Uterus (tissue), 4 donors: ENCODE measurements around the gene CTDSP2. TPM values are rescaled to one million over a fixed set of nuclear protein-coding genes. Genes with fewer than 3 reads are reported as not detected.

Experiments used
- DNase-seq, 2 donors: peaks; one replicate each; pipeline ENCODE4 v3.0.0-alpha.2; 2019 to 2020
- H3K27ac ChIP-seq, 2 donors: fragments of 200-600 bp; sonication (generic); 1 replicate in 1 of 2; 2 replicates in 1 of 2; pipeline ENCODE4 v1.5.1; 2016 to 2018
- H3K27me3 ChIP-seq, 2 donors: fragments of 200-600 bp; sonication (generic); one replicate each; pipeline ENCODE4 v1.5.1; 2018 to 2019; ENCODE audit warnings: control low read depth in 1 of 2
- H3K36me3 ChIP-seq, 2 donors: fragments of 200-600 bp; sonication (generic); one replicate each; pipeline ENCODE4 v1.5.1; 2019; ENCODE audit warnings: control low read depth in 1 of 2
- H3K4me1 ChIP-seq, 2 donors: fragments of 200-600 bp; sonication (generic); one replicate each; pipeline ENCODE4 v1.5.1; 2018 to 2019; ENCODE audit warnings: control low read depth in 1 of 2
- H3K4me3 ChIP-seq, 2 donors: fragments of 200-600 bp; sonication (generic); 1 replicate in 1 of 2; 2 replicates in 1 of 2; pipeline ENCODE4 v1.5.1; 2018 to 2019; ENCODE audit warnings: mild to moderate bottlenecking in 1 of 2
- H3K9me3 ChIP-seq, 2 donors: fragments of 200-600 bp; sonication (generic); one replicate each; pipeline ENCODE4 v1.5.1; 2019; ENCODE audit warnings: control low read depth in 1 of 2
- POLR2A ChIP-seq, 2 donors: fragments of 450-650 bp; IDR thresholded peaks; one replicate each; pipeline ENCODE4 v1.6.1; 2016; ENCODE audit warnings: antibody characterized with exemption in 2 of 2, mild to moderate bottlenecking in 1 of 2, moderate library complexity in 1 of 2
- intact Hi-C: fragments of 100-400 bp; cut with DNase I; formaldehyde crosslinking; loops from one replicate; pipeline ENCODE4 v1.15.1; 2023; ENCODE audit warnings: low total_unique reads
- total RNA-seq, 4 donors: library from RNA; depleted of rRNA in 3 of 4; stranded (reverse); fragments of >200 nt in 3 of 4; gene quantifications; one replicate each; pipeline versions ENCODE4 v1.1.0 to v1.2.4, GENCODE V29; 2014 to 2023
- TF ChIP-seq, protein P1 (sequence below), 4 experiments: fragments of 200-600 bp in 2 of 4; fragments of 450-650 bp in 2 of 4; sonication (generic) in 2 of 4; IDR thresholded peaks; one replicate each; pipeline ENCODE4 v1.5.1; 2016 to 2019; ENCODE audit warnings: antibody characterized with exemption in 4 of 4, mild to moderate bottlenecking in 2 of 4, moderate library complexity in 1 of 4
- donor health status: DM: yes; HTN: yes; CAD: no.

Gene CTDSP2
- total RNA-seq, 4 donors from 2014 or later = 66.2 to 212 (median 90.9) TPM

- H3K9me3 ChIP-seq = no peaks in the 10 kb centered on the region
- no peak for DNase-seq
- no peaks in the 10 kb centered on the region for H3K36me3 ChIP-seq
- no peak overlapping the region for H3K4me3 ChIP-seq
- H3K4me1 ChIP-seq = no peaks in the 10 kb centered on the region
- H3K27ac ChIP-seq = no peak overlapping the region
- intact Hi-C loops = no loop called here
- TF ChIP-seq POLR2A (IDR thresholded peaks at IDR 0.05) = no peak
- TF ChIP-seq, protein P1, sequence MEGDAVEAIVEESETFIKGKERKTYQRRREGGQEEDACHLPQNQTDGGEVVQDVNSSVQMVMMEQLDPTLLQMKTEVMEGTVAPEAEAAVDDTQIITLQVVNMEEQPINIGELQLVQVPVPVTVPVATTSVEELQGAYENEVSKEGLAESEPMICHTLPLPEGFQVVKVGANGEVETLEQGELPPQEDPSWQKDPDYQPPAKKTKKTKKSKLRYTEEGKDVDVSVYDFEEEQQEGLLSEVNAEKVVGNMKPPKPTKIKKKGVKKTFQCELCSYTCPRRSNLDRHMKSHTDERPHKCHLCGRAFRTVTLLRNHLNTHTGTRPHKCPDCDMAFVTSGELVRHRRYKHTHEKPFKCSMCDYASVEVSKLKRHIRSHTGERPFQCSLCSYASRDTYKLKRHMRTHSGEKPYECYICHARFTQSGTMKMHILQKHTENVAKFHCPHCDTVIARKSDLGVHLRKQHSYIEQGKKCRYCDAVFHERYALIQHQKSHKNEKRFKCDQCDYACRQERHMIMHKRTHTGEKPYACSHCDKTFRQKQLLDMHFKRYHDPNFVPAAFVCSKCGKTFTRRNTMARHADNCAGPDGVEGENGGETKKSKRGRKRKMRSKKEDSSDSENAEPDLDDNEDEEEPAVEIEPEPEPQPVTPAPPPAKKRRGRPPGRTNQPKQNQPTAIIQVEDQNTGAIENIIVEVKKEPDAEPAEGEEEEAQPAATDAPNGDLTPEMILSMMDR (IDR thresholded peaks at IDR 0.05) = no peak
- no peaks in the 10 kb centered on the region for H3K27me3 ChIP-seq
Measured at GRCh38 chr12:57877876-57878275, 31.3 kb upstream of the CTDSP2 start.

DNA sequence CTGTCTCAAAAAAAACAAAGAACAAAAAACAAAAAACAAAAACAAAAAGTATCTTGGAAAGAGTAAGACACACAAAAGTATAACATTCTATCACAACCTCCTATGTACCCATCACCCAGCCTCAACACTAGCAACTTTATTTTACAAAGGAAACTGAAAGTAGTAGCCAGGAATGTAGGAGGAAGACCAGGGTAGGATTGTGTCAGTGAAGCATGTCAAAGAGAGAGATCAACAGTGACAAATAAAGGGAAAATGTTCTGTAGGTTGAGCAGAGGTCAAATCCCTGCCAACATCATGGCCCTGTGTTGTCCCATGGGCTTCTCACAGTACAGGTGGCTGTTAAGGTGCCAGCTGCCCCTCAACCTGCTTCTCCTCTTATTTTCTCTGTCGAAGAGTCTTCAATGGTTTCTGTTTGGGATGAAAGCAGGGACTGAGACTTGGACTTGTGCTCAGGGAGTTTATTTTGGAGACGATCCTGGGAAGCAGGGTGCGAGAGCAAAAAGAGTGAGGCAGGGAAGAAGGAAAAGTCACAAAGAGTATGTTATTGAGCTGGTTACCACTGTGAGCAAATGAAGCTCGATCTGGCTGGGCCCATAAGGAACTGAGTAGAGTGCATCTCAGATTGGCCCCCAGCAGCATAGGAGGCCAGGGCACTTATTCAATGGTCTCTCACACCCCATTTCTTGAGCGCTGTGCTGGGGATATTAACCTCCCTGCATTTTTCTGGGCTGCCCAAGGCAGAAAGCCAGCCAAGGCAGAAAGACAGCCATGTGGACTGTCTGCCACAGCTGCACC lies 29.4 kb upstream of the CTDSP2 start:
- H3K36me3 ChIP-seq = no peaks in the 10 kb centered on the region
- H3K27me3 ChIP-seq = no peaks in the 10 kb centered on the region
- H3K4me1 ChIP-seq = no peaks in the 10 kb centered on the region
- no peaks in the 10 kb centered on the region for H3K9me3 ChIP-seq
- no peak for DNase-seq
- TF ChIP-seq, protein P1 (IDR thresholded peaks at IDR 0.05) = no peak
- TF ChIP-seq POLR2A (IDR thresholded peaks at IDR 0.05) = no peak
- intact Hi-C loops = no loop called here
- H3K4me3 ChIP-seq = no peak overlapping the region
- no peak overlapping the region for H3K27ac ChIP-seq

- H3K27ac ChIP-seq = peak overlapping the region; percentile 76 to 84
- no peaks in the 10 kb centered on the region for H3K4me1 ChIP-seq
- no peak for DNase-seq
- H3K27me3 ChIP-seq = no peaks in the 10 kb centered on the region
- H3K9me3 ChIP-seq = no peaks in the 10 kb centered on the region
- intact Hi-C loops = no loop called here
- H3K36me3 ChIP-seq = no peaks in the 10 kb centered on the region
- H3K4me3 ChIP-seq = no peak overlapping the region
- TF ChIP-seq, protein P1 (IDR thresholded peaks at IDR 0.05) = no peak
- TF ChIP-seq POLR2A (IDR thresholded peaks at IDR 0.05) = no peak
Measured at GRCh38 chr12:57874166-57875108, 27.9 kb upstream of the CTDSP2 start.

- peaks cover 0 to 7% of the 10 kb centered on the region in 2 donors for H3K4me1 ChIP-seq
- no peak overlapping the region for H3K27ac ChIP-seq
- no peaks in the 10 kb centered on the region for H3K36me3 ChIP-seq
- no peaks in the 10 kb centered on the region for H3K9me3 ChIP-seq
- DNase-seq = no peak
- no peak overlapping the region for H3K4me3 ChIP-seq
- no peak for TF ChIP-seq POLR2A (IDR thresholded peaks at IDR 0.05)
- no peaks in the 10 kb centered on the region for H3K27me3 ChIP-seq
- intact Hi-C loops = no loop called here
Measured at GRCh38 chr12:57872362-57872761, 25.8 kb upstream of the CTDSP2 start.

GRCh38 chr12:57869927-57870318 lies 23.4 kb upstream of the CTDSP2 start:
- no peaks in the 10 kb centered on the region for H3K36me3 ChIP-seq
- H3K4me3 ChIP-seq = no peak overlapping the region
- TF ChIP-seq POLR2A (IDR thresholded peaks at IDR 0.05) = no peak
- TF ChIP-seq, protein P1 (IDR thresholded peaks at IDR 0.05) = no peak
- no peak for DNase-seq
- intact Hi-C loops = no loop called here
- peak overlapping the region; percentile 86 to 89 for H3K27ac ChIP-seq
- H3K4me1 ChIP-seq = peaks cover 3 to 7% of the 10 kb centered on the region in 2 donors
- no peaks in the 10 kb centered on the region for H3K9me3 ChIP-seq
- no peaks in the 10 kb centered on the region for H3K27me3 ChIP-seq
